H1 (cell line): Measurements from ENCODE around the gene PC. TPM values are rescaled to one million over a fixed set of nuclear protein-coding genes. Genes with fewer than 3 reads are reported as not detected.

Experiments used
- ATF3 ChIP-seq: IDR thresholded peaks from 2 replicates; pipeline ENCODE4 v1.6.1; 2011; ENCODE audit warnings: low read depth, mild to moderate bottlenecking, low read length; ENCODE audit not compliant: insufficient read depth
- polyA plus RNA-seq, 7 experiments: library from polyadenylated mRNA; depleted of rRNA in 3 of 7; stranded (reverse) in 5 of 7; unstranded in 2 of 7; fragments of >200 nt in 5 of 7; fragments of 200-250 nt in 2 of 7; gene quantifications; 1 replicate in 5 of 7; 2 replicates in 1 of 7; 4 replicates in 1 of 7; pipeline versions ENCODE4 v1.2.1 to v1.2.3, GENCODE V29; 2011 to 2013; ENCODE audit warnings: missing spikeins in 2 of 7, mixed read lengths in 2 of 7
- total RNA-seq: library from RNA; stranded (reverse); fragmentation: NEBNext Ultra II Directional; extraction: Animal tissue kit (Norgen Biotek cat#: 25700); gene quantifications from 2 replicates; pipeline ENCODE4 v1.2.1, GENCODE V29; 2021

Gene PC
- total and polyA plus RNA-seq, 2 of the 8 experiments (the other 6 are each of a cell fraction or from before 2014, with no cell fraction given) = 11.5 to 27.5 TPM

DNA sequence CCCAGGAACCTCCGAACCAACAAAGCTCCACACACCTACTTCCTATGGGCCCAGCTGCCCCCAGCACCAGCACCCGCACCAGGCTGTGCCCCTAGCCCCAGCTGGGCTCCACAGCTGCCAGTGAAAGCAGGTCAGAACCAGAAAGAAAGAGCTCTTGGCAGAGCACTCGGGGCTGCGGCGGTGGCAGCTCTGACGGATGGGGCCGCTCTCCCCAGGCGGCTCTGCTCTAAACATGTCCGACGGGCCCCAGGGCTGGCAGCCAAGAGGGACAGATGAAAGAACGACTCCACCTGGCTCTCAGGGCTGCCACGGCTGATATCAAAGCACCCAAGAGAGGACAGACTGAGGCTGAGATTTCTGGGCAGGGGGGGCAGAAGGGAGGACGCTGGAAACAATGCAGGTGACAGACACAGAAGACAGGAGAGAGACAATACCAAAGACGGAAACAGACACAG lies 75.6 kb downstream of the PC start (continued):
- TF ChIP-seq ATF3 = no peak
